ENCODE measurements around the gene CAMSAP1.

DNA sequence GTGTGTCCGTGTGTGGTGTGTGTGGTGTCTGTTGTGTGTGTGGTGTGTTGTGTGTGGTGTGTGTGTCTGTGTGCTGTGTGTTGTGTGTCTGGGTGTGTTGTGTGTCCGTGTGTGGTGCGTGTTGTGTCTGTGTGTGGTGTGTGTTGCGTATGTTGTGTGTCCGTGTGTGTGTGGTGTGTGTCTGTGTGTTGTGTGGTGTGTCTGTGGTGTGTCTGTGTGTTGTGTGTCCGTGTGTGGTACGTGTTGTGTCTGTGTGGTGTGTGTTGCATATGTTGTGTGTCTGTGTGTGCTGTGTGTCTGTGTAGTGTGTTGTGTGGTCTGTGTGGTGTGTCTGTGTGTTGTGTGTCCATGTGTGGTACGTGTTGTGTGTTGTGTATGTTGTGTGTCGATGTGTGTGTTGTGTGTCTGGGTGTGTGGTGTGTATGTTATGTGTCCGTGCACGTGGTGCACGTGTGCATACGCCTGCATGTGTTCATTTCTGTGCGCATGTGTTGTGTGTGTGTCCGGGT is 133.1 kb downstream of the CAMSAP1 start:
- no peak for TF ChIP-seq EZH2 (IDR thresholded peaks at IDR 0.05; ENCODE audit: borderline replicate concordance, insufficient read depth, low read depth, low read length, poor library complexity, severe bottlenecking)
- TF ChIP-seq, protein P1, sequence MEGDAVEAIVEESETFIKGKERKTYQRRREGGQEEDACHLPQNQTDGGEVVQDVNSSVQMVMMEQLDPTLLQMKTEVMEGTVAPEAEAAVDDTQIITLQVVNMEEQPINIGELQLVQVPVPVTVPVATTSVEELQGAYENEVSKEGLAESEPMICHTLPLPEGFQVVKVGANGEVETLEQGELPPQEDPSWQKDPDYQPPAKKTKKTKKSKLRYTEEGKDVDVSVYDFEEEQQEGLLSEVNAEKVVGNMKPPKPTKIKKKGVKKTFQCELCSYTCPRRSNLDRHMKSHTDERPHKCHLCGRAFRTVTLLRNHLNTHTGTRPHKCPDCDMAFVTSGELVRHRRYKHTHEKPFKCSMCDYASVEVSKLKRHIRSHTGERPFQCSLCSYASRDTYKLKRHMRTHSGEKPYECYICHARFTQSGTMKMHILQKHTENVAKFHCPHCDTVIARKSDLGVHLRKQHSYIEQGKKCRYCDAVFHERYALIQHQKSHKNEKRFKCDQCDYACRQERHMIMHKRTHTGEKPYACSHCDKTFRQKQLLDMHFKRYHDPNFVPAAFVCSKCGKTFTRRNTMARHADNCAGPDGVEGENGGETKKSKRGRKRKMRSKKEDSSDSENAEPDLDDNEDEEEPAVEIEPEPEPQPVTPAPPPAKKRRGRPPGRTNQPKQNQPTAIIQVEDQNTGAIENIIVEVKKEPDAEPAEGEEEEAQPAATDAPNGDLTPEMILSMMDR (IDR thresholded peaks at IDR 0.05), result no peak
